Measurements from ENCODE around the gene FGF19.

GRCh38 chr11:69650081-69650831 lies 53.6 kb downstream of the FGF19 start:
- no peak for TF ChIP-seq CTCF (IDR thresholded peaks at IDR 0.05; ENCODE audit: poor library complexity, severe bottlenecking)
- TF ChIP-seq EP300 (conservative IDR thresholded peaks at IDR 0.05; ENCODE audit: poor library complexity, severe bottlenecking), result no peak
- no peak for TF ChIP-seq RAD21 (conservative IDR thresholded peaks at IDR 0.05)
- TF ChIP-seq TAF1 (IDR thresholded peaks at IDR 0.05; ENCODE audit: low read depth), result no peak
- TF ChIP-seq POLR2AphosphoS5 (IDR thresholded peaks at IDR 0.05), result no peak
- no peak for TF ChIP-seq REST (IDR thresholded peaks at IDR 0.05; ENCODE audit: borderline replicate concordance)
